ENCODE data around the gene SMPD3.

DNA sequence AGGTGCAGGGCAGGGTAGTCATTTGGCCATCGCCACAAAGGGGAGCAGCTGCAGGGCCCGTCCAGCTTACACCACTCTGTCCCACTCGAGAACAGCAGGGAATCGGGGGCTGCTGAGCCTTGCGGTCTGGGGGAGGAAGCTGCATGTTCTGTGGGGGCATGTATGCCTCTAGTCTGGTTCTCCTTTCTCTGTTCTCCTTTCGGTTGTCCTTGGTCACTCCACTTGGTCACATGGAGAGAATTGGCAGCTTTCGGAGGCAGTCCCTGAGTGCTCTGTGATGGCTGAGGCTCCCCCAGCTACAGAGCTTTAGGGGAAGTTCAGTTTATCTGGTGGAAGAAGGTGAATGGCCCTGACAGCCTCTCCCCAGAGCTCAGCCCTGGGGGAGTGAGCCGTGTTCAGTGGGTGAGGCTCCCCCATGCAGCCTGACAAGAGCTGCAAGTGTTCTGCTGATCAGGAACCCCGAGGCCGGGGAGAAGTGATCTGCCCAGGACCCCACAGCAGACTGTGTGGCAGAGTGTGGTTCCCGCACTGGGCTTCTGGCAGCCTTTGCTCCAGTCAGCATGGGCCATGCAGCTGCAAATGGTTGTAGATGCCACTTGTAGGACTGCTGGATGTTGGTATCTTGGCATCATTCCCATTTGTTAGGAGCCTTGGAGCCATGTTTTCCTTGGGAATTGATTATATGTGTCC is 22.3 kb upstream of the SMPD3 start:
- TF ChIP-seq CTCF (IDR thresholded peaks at IDR 0.05) (no peak), POLR2A (IDR thresholded peaks at IDR 0.05) (no peak)
